Muscle of leg (tissue), 16 donors: Measurements from ENCODE around the gene CFAP44. TPM values are rescaled to one million over a fixed set of nuclear protein-coding genes. Genes with fewer than 3 reads are reported as not detected.
"Not testable (repeated sequence)": the region's sequence is repeated elsewhere in the genome, so short reads cannot be mapped to it uniquely, and the experiment has no call there.

Experiments used
- DNase-seq: peaks from one replicate; pipeline ENCODE4 v3.0.0; 2013
- H3K27ac ChIP-seq: one replicate; pipeline ENCODE4 v1.5.1; 2013; ENCODE audit warnings: mild to moderate bottlenecking, low read length, control low read depth
- H3K27me3 ChIP-seq: one replicate; pipeline ENCODE4 v1.6.1; 2013; ENCODE audit warnings: low read length; ENCODE audit not compliant: control insufficient read depth, insufficient read depth
- H3K36me3 ChIP-seq: one replicate; pipeline ENCODE4 v1.6.1; 2013; ENCODE audit warnings: low read length; ENCODE audit not compliant: control insufficient read depth, insufficient read depth
- H3K4me1 ChIP-seq: one replicate; pipeline ENCODE4 v1.6.1; 2013; ENCODE audit warnings: low read length; ENCODE audit not compliant: control insufficient read depth, insufficient read depth
- H3K4me3 ChIP-seq: one replicate; pipeline ENCODE4 v1.5.1; 2013; ENCODE audit warnings: low read length, control low read depth
- H3K9me3 ChIP-seq: replicated peaks from 2 replicates; pipeline ENCODE4 v1.6.1; 2013; ENCODE audit warnings: low read depth, low read length; ENCODE audit not compliant: control insufficient read depth
- WGBS: methylation state at CpG from one replicate; pipeline ENCODE4 v1.1.5; 2013; ENCODE audit warnings: missing lambda C conversion rate; ENCODE audit not compliant: insufficient coverage; 5-methylcytosine and 5-hydroxymethylcytosine counted together
- long read RNA-seq, 11 donors: transcript quantifications; one replicate each; lab custom pipeline, GENCODE V29; 2026
- polyA plus RNA-seq, 8 donors: library from polyadenylated mRNA; unstranded; fragments of 120-200 nt; gene quantifications; one replicate each; pipeline versions ENCODE4 v1.2.1 to v1.2.3, GENCODE V29; 2013; ENCODE audit warnings: inconsistent platforms in 1 of 8, low replicate concordance in 1 of 8; ENCODE audit not compliant: insufficient read length in 8 of 8, insufficient read depth in 1 of 8
- total RNA-seq: library from RNA; stranded (reverse); fragments of 120-200 nt; gene quantifications from one replicate; pipeline ENCODE4 v1.2.4, GENCODE V29; 2013

Gene CFAP44
- total RNA-seq: 5.4 TPM
- polyA plus RNA-seq: 1 to 10 TPM; 4.2 to 8.0 (median 5.7) TPM
- long read RNA-seq, donor 1, partial matches to known transcripts: 29 of 29 reads
- long read RNA-seq, donor 1, other reads (novel, unspliced or antisense): 0 of 29 reads
- long read RNA-seq, donor 2: 0 reads
- long read RNA-seq, donor 3: 0 reads
- long read RNA-seq, donor 4: 0 reads
- long read RNA-seq, donor 5: 0 reads
- long read RNA-seq, donor 6, partial matches to known transcripts: 0 of 1 reads
- long read RNA-seq, donor 6, other reads (novel, unspliced or antisense): 0 of 1 reads
- long read RNA-seq, donor 7, partial matches to known transcripts: 126 of 126 reads
- long read RNA-seq, donor 7, other reads (novel, unspliced or antisense): 0 of 126 reads
- long read RNA-seq, donor 8: 0 reads
- long read RNA-seq, donor 9: 0 reads
- long read RNA-seq, donor 10: 0 reads
- long read RNA-seq, donor 11: 0 reads

- peak; percentile 89 for DNase-seq
- Histone ChIP-seq H3K4me1 (peaks cover 4% of the 10 kb centered on the region), H3K9me3 (no peaks in the 10 kb centered on the region), H3K4me3 (peak within 1 kb of the TSS; percentile 47), H3K27me3 (no peaks in the 10 kb centered on the region), H3K36me3 (no peaks in the 10 kb centered on the region), H3K27ac (no peak within 1 kb of the TSS)
- 29% methylated on average over 33 of the region's 44 CpGs for WGBS
Observed at GRCh38 chr3:113441051-113441770, at the start of gene CFAP44. CFAP44 (minus strand) TSS chr3:113441493; CDS start chr3:113433664, 7,829 bp downstream.

GRCh38 chr3:113485161-113485609, 43.9 kb upstream of the CFAP44 start:
- DNase-seq: no peak
- Histone ChIP-seq H3K4me1 (no peaks in the 10 kb centered on the region), H3K9me3 (no peaks in the 10 kb centered on the region), H3K27ac (no peak overlapping the region), H3K4me3 (no peak overlapping the region), H3K27me3 (no peaks in the 10 kb centered on the region), H3K36me3 (peaks cover 12% of the 10 kb centered on the region)
- WGBS: 98% methylated on average over 7 of the region's 8 CpGs

GRCh38 chr3:113468539-113468938, 27.2 kb upstream of the CFAP44 start:
- Histone ChIP-seq H3K4me1 (no peaks in the 10 kb centered on the region), H3K4me3 (no peak overlapping the region), H3K36me3 (peaks cover 7% of the 10 kb centered on the region), H3K27ac (no peak overlapping the region), H3K27me3 (no peaks in the 10 kb centered on the region), H3K9me3 (peaks cover 2% of the 10 kb centered on the region)
- 90% methylated on average over 2 of the region's 2 CpGs for WGBS
- DNase-seq: no peak

GRCh38 chr3:113461488-113461887, 20.2 kb upstream of the CFAP44 start:
- Histone ChIP-seq H3K4me1 (no peaks in the 10 kb centered on the region), H3K4me3 (no peak overlapping the region), H3K9me3 (no peaks in the 10 kb centered on the region), H3K27ac (no peak overlapping the region), H3K36me3 (peaks cover 18% of the 10 kb centered on the region), H3K27me3 (no peaks in the 10 kb centered on the region)
- DNase-seq: no peak

- H3K27me3 ChIP-seq, H3K4me3 ChIP-seq, H3K27ac ChIP-seq, DNase-seq, H3K4me1 ChIP-seq, H3K9me3 ChIP-seq: not testable (repeated sequence)
- H3K36me3 ChIP-seq: peaks cover 18% of the 10 kb centered on the region
- WGBS: 98% methylated on average over 7 of the region's 27 CpGs
Observed at GRCh38 chr3:113458554-113458953, 17.3 kb upstream of the CFAP44 start.

- no peak overlapping the region for H3K4me3 ChIP-seq
- H3K27ac ChIP-seq: no peak overlapping the region
- no peak for DNase-seq
- H3K27me3 ChIP-seq: no peaks in the 10 kb centered on the region
- no peaks in the 10 kb centered on the region for H3K4me1 ChIP-seq
- peaks cover 16% of the 10 kb centered on the region for H3K36me3 ChIP-seq
- no peaks in the 10 kb centered on the region for H3K9me3 ChIP-seq
Observed at GRCh38 chr3:113455446-113455845, 14.2 kb upstream of the CFAP44 start.

GRCh38 chr3:113454630-113455029, 13.3 kb upstream of the CFAP44 start:
- 100% methylated on average over 1 of the region's 3 CpGs for WGBS
- Histone ChIP-seq H3K36me3 (peaks cover 15% of the 10 kb centered on the region), H3K4me1 (no peaks in the 10 kb centered on the region), H3K4me3 (no peak overlapping the region), H3K27ac (no peak overlapping the region), H3K27me3 (no peaks in the 10 kb centered on the region), H3K9me3 (no peaks in the 10 kb centered on the region)
- DNase-seq: no peak

- peaks cover 15% of the 10 kb centered on the region for H3K36me3 ChIP-seq
- 84% methylated on average over 3 of the region's 6 CpGs for WGBS
Observed at GRCh38 chr3:113454057-113454456, 12.8 kb upstream of the CFAP44 start.

GRCh38 chr3:113450911-113451310, 9.6 kb upstream of the CFAP44 start:
- H3K4me1 ChIP-seq: no peaks in the 10 kb centered on the region
- H3K9me3 ChIP-seq: no peaks in the 10 kb centered on the region
- no peak for DNase-seq
- WGBS: no CpG with 5 or more reads among the region's 1 CpG
- no peaks in the 10 kb centered on the region for H3K27me3 ChIP-seq
- peaks cover 6% of the 10 kb centered on the region for H3K36me3 ChIP-seq
- H3K4me3 ChIP-seq: no peak overlapping the region
- no peak overlapping the region for H3K27ac ChIP-seq

More at GRCh38 chr3:113454057-113454456, 12.8 kb upstream of the CFAP44 start:
- Histone ChIP-seq H3K27ac (no peak overlapping the region), H3K4me1 (no peaks in the 10 kb centered on the region), H3K9me3 (no peaks in the 10 kb centered on the region), H3K27me3 (no peaks in the 10 kb centered on the region), H3K4me3 (no peak overlapping the region)
- no peak for DNase-seq

GRCh38 chr3:113439606-113440005, 1.7 kb downstream of the CFAP44 start:
- Histone ChIP-seq H3K4me3 (no peak overlapping the region), H3K27me3 (no peaks in the 10 kb centered on the region), H3K4me1 (peaks cover 4% of the 10 kb centered on the region), H3K27ac (no peak overlapping the region), H3K9me3 (no peaks in the 10 kb centered on the region), H3K36me3 (no peaks in the 10 kb centered on the region)
- peak; percentile 82 for DNase-seq
- 40% methylated on average over 1 of the region's 3 CpGs for WGBS
